ENCODE measurements around the gene PACSIN1.

Gene PACSIN1

DNA sequence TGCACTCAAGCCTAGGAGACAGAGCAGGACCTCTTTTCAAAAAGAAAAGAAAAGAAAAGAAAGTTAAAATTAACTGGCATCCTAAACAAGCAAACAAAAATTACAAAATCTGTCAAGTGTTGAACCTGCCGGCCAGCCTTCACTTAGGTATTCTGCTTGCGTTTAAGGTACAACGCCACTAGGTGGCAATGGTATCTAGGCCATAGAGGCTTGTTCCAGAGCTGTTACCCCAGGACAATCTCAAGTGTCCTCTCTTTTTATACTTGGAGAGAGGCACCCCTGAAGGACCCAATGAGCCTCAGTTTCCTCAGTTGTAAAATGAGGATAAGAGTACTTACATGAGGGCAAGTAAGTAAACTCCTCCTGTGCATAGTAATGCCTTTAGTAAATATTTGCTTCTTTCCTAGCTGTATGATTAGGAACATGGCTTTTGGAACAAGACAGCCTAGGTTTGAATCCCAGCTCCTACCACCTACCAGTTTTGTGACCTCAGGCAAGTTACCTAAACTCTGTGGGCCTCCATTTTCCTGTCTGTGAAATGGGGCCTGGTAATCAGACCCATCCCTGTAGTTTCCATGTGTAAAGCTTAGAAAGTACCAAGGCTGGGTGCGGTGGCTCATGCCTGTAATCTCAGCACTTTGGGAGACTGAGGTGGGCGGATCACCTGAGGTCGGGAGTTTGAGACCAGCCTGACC lies 5.8 kb upstream of the PACSIN1 start:
- TF ChIP-seq, protein P1, sequence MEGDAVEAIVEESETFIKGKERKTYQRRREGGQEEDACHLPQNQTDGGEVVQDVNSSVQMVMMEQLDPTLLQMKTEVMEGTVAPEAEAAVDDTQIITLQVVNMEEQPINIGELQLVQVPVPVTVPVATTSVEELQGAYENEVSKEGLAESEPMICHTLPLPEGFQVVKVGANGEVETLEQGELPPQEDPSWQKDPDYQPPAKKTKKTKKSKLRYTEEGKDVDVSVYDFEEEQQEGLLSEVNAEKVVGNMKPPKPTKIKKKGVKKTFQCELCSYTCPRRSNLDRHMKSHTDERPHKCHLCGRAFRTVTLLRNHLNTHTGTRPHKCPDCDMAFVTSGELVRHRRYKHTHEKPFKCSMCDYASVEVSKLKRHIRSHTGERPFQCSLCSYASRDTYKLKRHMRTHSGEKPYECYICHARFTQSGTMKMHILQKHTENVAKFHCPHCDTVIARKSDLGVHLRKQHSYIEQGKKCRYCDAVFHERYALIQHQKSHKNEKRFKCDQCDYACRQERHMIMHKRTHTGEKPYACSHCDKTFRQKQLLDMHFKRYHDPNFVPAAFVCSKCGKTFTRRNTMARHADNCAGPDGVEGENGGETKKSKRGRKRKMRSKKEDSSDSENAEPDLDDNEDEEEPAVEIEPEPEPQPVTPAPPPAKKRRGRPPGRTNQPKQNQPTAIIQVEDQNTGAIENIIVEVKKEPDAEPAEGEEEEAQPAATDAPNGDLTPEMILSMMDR (IDR thresholded peaks at IDR 0.05; ENCODE audit: low read depth, low read length): peak; percentile 51; the same call in 1 of the 2 replicates
- no peak overlapping the region for H3K4me3 ChIP-seq (ENCODE audit: low read depth, low read length)

DNA sequence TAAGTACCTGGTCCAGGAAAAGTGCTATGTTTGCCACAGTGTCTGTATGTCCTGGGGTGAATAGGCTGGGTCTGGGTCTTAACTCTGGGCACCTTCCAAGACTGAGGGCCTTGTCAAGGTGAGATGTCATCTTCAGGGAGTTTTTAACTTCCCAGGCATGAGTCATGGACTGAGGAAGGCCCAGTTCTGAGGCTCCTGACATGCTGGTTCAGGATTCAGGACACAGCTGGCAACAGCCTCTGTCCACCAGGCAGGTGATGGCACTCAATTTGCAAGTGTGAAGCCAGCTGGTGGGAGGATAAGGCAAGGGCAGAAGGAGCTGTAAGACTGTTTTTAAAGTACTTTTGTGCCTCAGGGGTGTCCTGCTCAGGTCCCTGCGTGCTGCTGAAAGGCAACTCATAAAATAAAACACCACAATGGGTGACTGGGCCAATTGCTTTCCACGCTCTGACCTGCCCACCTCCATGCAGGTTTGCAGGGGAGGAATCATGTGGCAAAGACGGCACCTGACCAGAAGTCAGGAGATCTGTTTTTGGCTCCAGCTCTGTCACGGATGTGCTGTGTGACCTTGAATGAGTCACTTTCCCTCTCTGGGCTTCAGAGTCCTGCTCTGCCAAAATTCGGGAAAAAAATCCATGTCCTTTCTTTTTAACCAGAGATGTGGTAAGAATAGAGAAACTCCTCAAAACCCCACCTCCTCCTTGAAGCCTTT lies 4.9 kb upstream of the PACSIN1 start:
- TF ChIP-seq, protein P1 (IDR thresholded peaks at IDR 0.05; ENCODE audit: low read depth, low read length): no peak
- no peak overlapping the region for H3K4me3 ChIP-seq (ENCODE audit: low read depth, low read length)

DNA sequence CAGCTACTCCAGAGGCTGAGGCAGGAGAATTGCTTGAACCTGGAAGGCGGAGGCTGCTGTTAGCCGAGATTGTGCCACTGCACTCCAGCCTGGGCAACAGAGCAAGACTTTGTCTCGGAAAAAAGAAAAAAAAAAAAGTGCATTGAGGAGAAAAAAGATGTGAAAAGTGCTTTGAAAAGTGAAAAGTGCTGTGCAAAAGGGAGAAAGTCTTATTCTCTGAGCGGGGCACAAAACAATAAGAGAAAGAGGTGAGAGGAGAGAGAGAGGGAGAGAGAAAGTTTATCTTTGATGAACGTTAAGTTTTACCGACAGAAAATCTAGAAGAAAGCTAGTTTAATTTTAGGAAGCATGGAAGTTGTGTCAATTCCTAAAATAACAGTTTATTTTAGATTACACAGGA lies 3.9 kb upstream of the PACSIN1 start:
- TF ChIP-seq, protein P1 (IDR thresholded peaks at IDR 0.05; ENCODE audit: low read depth, low read length): no peak
- no peak overlapping the region for H3K4me3 ChIP-seq (ENCODE audit: low read depth, low read length)

DNA sequence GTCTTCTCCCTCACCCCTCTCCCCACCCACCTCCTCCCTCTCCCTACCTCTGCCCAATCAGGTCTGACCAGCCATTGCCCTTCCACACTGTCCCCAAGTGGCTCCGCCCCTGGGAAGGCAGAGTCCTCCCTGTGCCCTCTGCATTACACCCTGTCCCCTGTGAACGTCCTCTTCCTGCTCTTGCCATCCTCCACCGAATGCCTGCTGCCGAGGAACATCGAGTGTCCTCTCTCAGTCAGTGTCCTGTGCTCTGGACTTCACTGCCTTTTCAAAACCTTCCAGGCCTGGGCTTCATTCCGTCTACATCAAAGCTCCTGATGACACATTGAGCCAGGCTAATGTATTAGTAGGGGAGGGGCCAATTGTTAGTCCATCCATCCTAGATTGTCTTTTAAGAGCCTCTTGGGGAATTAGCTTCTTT lies 3.3 kb upstream of the PACSIN1 start:
- H3K4me3 ChIP-seq (ENCODE audit: low read depth, low read length): no peak overlapping the region
- TF ChIP-seq, protein P1 (IDR thresholded peaks at IDR 0.05; ENCODE audit: low read depth, low read length): no peak

DNA sequence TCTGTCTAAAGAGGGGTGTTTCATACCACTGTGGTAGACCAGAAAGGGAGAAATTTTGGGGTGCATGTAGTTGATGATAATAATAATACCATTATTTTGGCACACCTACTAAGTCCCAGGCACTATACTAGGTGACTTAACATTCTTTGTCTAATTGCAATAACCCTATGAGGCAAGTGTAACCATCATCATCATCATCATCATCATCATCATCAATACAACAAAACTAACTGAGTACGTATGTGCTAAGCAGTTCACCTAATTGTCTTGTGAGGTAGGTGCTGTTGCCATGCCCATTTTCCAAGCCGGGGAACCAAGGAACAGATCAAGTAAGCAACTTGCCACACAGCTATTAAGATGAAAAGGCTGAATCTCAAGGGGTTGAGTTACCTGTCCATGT lies 2.6 kb upstream of the PACSIN1 start:
- TF ChIP-seq, protein P1 (IDR thresholded peaks at IDR 0.05; ENCODE audit: low read depth, low read length): no peak
- H3K4me3 ChIP-seq (ENCODE audit: low read depth, low read length): no peak overlapping the region

DNA sequence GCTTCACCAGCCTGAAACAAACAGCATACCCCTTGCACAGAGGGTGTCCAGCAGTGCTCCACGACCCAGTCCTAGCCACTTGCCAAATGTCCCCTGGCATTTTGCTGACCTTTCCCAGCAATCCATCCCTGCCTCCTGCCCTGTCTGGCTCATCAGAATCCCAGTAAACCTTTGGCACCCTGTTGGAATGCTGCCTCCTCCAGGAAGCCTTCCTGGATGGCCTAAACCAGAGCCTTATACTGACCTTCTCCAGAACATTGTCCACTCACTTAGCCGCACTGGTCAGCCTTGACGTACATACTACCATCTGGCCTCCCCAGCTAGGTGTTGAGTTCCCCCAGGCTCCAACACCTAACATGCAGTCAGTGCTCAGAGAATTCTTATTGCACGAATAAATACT lies 2.0 kb upstream of the PACSIN1 start:
- H3K4me3 ChIP-seq (ENCODE audit: low read depth, low read length): no peak overlapping the region
- TF ChIP-seq, protein P1 (IDR thresholded peaks at IDR 0.05; ENCODE audit: low read depth, low read length): no peak
